Measurements from ENCODE around the gene JPH2.

GRCh38 chr20:44071057-44071456, 115.9 kb downstream of the JPH2 start:
- no peak for TF ChIP-seq YY1 (IDR thresholded peaks at IDR 0.05; ENCODE audit: insufficient read depth, insufficient read length)
- no peak for TF ChIP-seq ZNF274 (IDR thresholded peaks at IDR 0.05; ENCODE audit: low read depth, low read length)
- no peak for TF ChIP-seq SUZ12 (IDR thresholded peaks at IDR 0.05; ENCODE audit: extremely low read depth, insufficient read depth, insufficient read length)

All from NT2/D1 (cell line).